K562 (cell line): ENCODE measurements around the gene REG4.
A peak's percentile ranks its signal among the peaks of the same experiment; 100 is the strongest.

Experiments used
- BHLHE40 ChIP-seq: IDR thresholded peaks from 2 replicates; pipeline ENCODE4 v1.6.1; 2011; ENCODE audit warnings: low read length, improper control_type of control experiment
- EP300 ChIP-seq: IDR thresholded peaks from 2 replicates; pipeline ENCODE4 v1.6.1; 2012; ENCODE audit warnings: low read length, improper control_type of control experiment
- JUND ChIP-seq, 2 experiments: IDR thresholded peaks; 2 replicates in 1 of 2; 3 replicates in 1 of 2; pipeline ENCODE4 v1.6.1; 2011; ENCODE audit warnings: borderline replicate concordance in 2 of 2, low read depth in 2 of 2, low read length in 2 of 2, improper control_type of control experiment in 1 of 2, missing biosample characterization in 1 of 2, missing genetic modification characterization in 1 of 2, missing genetic modification reagents in 1 of 2
- SOX6 ChIP-seq: fragments of 450-650 bp; IDR thresholded peaks from 2 replicates; pipeline ENCODE4 v1.6.1; 2014; ENCODE audit warnings: mild to moderate bottlenecking
- SREBF2 ChIP-seq: sonication (generic); formaldehyde crosslinking; IDR thresholded peaks from 2 replicates; pipeline ENCODE4 v1.4.0; 2020; ENCODE audit warnings: mild to moderate bottlenecking, missing genetic modification reagents
- TEAD2 ChIP-seq: fragments of 450-650 bp; IDR thresholded peaks from 2 replicates; pipeline ENCODE4 v1.6.1; 2016; ENCODE audit warnings: missing genetic modification characterization, control low read depth, missing compliant biosample characterization
- ZBTB1 ChIP-seq: sonication (generic); formaldehyde crosslinking; IDR thresholded peaks from 2 replicates; pipeline ENCODE4 v1.8.1; 2023; ENCODE audit warnings: missing genetic modification reagents, low read depth, mild to moderate bottlenecking, borderline replicate concordance
- ZNF23 ChIP-seq: fragments of 250-450 bp; sonication (Bioruptor Pico); IDR thresholded peaks from 2 replicates; pipeline ENCODE4 v1.4.0; 2020; ENCODE audit warnings: mild to moderate bottlenecking
- ZNF436 ChIP-seq: fragments of 250-450, 450-650 bp; sonication (Bioruptor Pico); formaldehyde crosslinking; IDR thresholded peaks from 2 replicates; pipeline ENCODE4 v1.7.0; 2020; ENCODE audit warnings: mild to moderate bottlenecking
- ZNF75A ChIP-seq: fragments of 450-650 bp; formaldehyde crosslinking; IDR thresholded peaks from 2 replicates; pipeline ENCODE4 v1.4.0; 2020; ENCODE audit warnings: mild to moderate bottlenecking
- TF ChIP-seq, protein P1 (sequence below): fragments of 250-450 bp; sonication (Bioruptor Pico); IDR thresholded peaks from 2 replicates; pipeline ENCODE4 v1.4.0; 2020; ENCODE audit warnings: mild to moderate bottlenecking, moderate library complexity
- TF ChIP-seq, protein P2 (sequence below): sonication (generic); formaldehyde crosslinking; IDR thresholded peaks from 2 replicates; pipeline ENCODE4 v1.8.1; 2023; ENCODE audit warnings: missing genetic modification reagents, mild to moderate bottlenecking, borderline replicate concordance
- TF ChIP-seq, protein P3 (sequence below), 2 experiments: fragments of 450-650 bp in 1 of 2; sonication (generic) in 1 of 2; formaldehyde crosslinking; conservative IDR thresholded peaks; 2 replicates each; pipeline versions ENCODE4 v1.4.0 to v1.8.1; 2020 to 2022; ENCODE audit warnings: mild to moderate bottlenecking in 1 of 2, missing genetic modification reagents in 1 of 2

DNA sequence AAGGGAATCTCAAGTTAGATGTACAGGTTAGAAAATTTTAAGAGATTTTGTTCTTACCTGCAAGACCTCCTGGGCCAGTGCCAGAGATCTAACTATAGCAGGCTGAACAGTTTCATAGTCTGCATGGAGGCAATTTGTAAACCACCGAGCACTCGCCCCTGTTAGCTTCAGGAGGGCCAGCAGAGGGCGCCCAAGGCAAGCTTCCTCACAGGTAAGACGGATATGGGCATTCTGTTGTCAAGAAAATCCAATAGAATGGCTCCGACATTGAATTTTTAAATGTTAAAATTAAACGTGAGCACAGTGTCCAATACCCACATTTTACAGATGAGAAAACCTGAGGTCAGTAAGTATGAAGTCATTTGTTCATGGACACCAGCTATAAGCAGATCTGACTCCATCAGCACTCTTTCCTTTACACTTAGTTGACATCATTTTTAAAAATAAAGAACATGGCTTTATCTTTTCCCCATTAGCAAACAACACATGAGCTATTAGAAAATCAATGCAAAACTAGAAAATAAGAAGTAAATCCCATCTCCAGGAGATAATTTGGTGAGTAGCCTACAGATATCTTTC, 2.2 kb downstream of the REG4 start:
- TF ChIP-seq ZNF23, result no peak
- no peak for TF ChIP-seq ZBTB1 (CRISPR knock-in tag)
- TF ChIP-seq, protein P1, sequence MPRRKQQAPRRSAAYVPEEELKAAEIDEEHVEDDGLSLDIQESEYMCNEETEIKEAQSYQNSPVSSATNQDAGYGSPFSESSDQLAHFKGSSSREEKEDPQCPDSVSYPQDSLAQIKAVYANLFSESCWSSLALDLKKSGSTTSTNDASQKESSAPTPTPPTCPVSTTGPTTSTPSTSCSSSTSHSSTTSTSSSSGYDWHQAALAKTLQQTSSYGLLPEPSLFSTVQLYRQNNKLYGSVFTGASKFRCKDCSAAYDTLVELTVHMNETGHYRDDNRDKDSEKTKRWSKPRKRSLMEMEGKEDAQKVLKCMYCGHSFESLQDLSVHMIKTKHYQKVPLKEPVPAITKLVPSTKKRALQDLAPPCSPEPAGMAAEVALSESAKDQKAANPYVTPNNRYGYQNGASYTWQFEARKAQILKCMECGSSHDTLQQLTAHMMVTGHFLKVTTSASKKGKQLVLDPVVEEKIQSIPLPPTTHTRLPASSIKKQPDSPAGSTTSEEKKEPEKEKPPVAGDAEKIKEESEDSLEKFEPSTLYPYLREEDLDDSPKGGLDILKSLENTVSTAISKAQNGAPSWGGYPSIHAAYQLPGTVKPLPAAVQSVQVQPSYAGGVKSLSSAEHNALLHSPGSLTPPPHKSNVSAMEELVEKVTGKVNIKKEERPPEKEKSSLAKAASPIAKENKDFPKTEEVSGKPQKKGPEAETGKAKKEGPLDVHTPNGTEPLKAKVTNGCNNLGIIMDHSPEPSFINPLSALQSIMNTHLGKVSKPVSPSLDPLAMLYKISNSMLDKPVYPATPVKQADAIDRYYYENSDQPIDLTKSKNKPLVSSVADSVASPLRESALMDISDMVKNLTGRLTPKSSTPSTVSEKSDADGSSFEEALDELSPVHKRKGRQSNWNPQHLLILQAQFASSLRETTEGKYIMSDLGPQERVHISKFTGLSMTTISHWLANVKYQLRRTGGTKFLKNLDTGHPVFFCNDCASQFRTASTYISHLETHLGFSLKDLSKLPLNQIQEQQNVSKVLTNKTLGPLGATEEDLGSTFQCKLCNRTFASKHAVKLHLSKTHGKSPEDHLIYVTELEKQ (CRISPR knock-in tag), result no peak
- no peak for TF ChIP-seq BHLHE40
- TF ChIP-seq ZNF436 (CRISPR knock-in tag), result no peak
- TF ChIP-seq, protein P2, sequence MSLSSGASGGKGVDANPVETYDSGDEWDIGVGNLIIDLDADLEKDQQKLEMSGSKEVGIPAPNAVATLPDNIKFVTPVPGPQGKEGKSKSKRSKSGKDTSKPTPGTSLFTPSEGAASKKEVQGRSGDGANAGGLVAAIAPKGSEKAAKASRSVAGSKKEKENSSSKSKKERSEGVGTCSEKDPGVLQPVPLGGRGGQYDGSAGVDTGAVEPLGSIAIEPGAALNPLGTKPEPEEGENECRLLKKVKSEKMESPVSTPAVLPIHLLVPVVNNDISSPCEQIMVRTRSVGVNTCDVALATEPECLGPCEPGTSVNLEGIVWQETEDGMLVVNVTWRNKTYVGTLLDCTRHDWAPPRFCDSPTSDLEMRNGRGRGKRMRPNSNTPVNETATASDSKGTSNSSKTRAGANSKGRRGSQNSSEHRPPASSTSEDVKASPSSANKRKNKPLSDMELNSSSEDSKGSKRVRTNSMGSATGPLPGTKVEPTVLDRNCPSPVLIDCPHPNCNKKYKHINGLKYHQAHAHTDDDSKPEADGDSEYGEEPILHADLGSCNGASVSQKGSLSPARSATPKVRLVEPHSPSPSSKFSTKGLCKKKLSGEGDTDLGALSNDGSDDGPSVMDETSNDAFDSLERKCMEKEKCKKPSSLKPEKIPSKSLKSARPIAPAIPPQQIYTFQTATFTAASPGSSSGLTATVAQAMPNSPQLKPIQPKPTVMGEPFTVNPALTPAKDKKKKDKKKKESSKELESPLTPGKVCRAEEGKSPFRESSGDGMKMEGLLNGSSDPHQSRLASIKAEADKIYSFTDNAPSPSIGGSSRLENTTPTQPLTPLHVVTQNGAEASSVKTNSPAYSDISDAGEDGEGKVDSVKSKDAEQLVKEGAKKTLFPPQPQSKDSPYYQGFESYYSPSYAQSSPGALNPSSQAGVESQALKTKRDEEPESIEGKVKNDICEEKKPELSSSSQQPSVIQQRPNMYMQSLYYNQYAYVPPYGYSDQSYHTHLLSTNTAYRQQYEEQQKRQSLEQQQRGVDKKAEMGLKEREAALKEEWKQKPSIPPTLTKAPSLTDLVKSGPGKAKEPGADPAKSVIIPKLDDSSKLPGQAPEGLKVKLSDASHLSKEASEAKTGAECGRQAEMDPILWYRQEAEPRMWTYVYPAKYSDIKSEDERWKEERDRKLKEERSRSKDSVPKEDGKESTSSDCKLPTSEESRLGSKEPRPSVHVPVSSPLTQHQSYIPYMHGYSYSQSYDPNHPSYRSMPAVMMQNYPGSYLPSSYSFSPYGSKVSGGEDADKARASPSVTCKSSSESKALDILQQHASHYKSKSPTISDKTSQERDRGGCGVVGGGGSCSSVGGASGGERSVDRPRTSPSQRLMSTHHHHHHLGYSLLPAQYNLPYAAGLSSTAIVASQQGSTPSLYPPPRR (CRISPR knock-in tag), result no peak
- TF ChIP-seq JUND (IDR thresholded peaks at IDR 0.05; ENCODE audit: borderline replicate concordance, low read depth, low read length), result 0 out of 2 replicates have a peak, but pooled peaks have one; percentile 32
- no peak; the same call in 2 of the 3 replicates for TF ChIP-seq JUND (tag; IDR thresholded peaks at IDR 0.05; ENCODE audit: borderline replicate concordance, low read depth, low read length)
- TF ChIP-seq, protein P3, sequence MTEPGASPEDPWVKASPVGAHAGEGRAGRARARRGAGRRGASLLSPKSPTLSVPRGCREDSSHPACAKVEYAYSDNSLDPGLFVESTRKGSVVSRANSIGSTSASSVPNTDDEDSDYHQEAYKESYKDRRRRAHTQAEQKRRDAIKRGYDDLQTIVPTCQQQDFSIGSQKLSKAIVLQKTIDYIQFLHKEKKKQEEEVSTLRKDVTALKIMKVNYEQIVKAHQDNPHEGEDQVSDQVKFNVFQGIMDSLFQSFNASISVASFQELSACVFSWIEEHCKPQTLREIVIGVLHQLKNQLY (CRISPR knock-in tag; conservative IDR thresholded peaks at IDR 0.05), result no peak
- TF ChIP-seq EP300, result no peak
- no peak for TF ChIP-seq SOX6
- TF ChIP-seq SREBF2 (CRISPR knock-in tag), result no peak
- TF ChIP-seq ZNF75A, result no peak
- no peak for TF ChIP-seq TEAD2
